ENCODE measurements around the gene TMEM190. TPM values are rescaled to one million over a fixed set of nuclear protein-coding genes. Genes with fewer than 3 reads are reported as not detected.

The TMEM190 gene
- total and polyA plus RNA-seq, 9 of the 15 experiments (the other 6 are each of a cell fraction or from before 2014, with no cell fraction given) = not detected

- BruUV-seq (replicated peaks) = no TSS peak
- Histone ChIP-seq H4K20me1 (replicated peaks; ENCODE audit: control insufficient read depth, insufficient read depth, low read length) (no peaks in the 10 kb centered on the region), H3K4me1 (replicated peaks in 1 of 2; ENCODE audit: control insufficient read depth in 2 of 2, insufficient read depth in 2 of 2, low read length in 2 of 2) (peaks cover 4 to 10% of the 10 kb centered on the region in 2 experiments; a peak in 3 of 5 replicates), H3K9ac (ENCODE audit: insufficient read depth in 1 of 2, low read depth in 2 of 2, low read length in 2 of 2) (no peak overlapping the region), H3K9me1 (ENCODE audit: control insufficient read depth, insufficient read depth, low read length) (no peaks in the 10 kb centered on the region), H3K4me3 (no peak overlapping the region), H3K27ac (ENCODE audit: extremely low read depth, low read depth, low read length) (no peak overlapping the region), H3K4me2 (ENCODE audit: insufficient read depth, low read length) (no peak overlapping the region), H3K9me3 (replicated peaks; ENCODE audit: control insufficient read depth, insufficient read depth, low read depth, low read length) (peaks cover 7% of the 10 kb centered on the region; the same call in 1 of the 2 replicates), H3K27me3 (ENCODE audit: control insufficient read depth in 2 of 2, insufficient read depth in 2 of 2, low read length in 2 of 2) (peaks cover 3 to 4% of the 10 kb centered on the region in 2 experiments; a peak in 3 of 5 replicates), H2AFZ (ENCODE audit: low read depth, low read length) (no peak overlapping the region), H3K36me3 (ENCODE audit: control insufficient read depth, insufficient read depth, low read length) (no peaks in the 10 kb centered on the region), H3K79me2 (ENCODE audit: control insufficient read depth, insufficient read depth, low read length) (no peaks in the 10 kb centered on the region)
- intact Hi-C loops (cut with micrococcal nuclease) = loop anchor here (10.0 kb wide), 1 partner anchor 334 kb away; no protein-coding TSS in a partner anchor
- ChIA-PET POLR2A (interaction anchor here (1.3 to 2.5 kb wide), 3 partner anchors 10 to 19 kb away, joined by 3 to 14 read pairs (median 10); partner anchors contain the start of gene UBE2S), CTCF (ENCODE audit: low intra/inter-chr PET ratio) (interaction anchor here (2.2 kb wide), 1 partner anchor 277 kb away, joined by 4 read pairs; no protein-coding TSS in a partner anchor)
- in situ Hi-C loops (cut with MboI) = no loop called here
- no peak for ATAC-seq
- no peak for FAIRE-seq
- no peak for DNase-seq (ENCODE audit: extremely low read depth in 1 of 4, low spot score in 3 of 4)
- WGBS (ENCODE audit: insufficient coverage, low coverage, missing lambda C conversion rate) = 5% methylated on average over 5 of the region's 5 CpGs
- no peak for TF ChIP-seq DLX4 (CRISPR knock-in tag; IDR thresholded peaks at IDR 0.05)
- no peak for TF ChIP-seq ELF1 (tag; IDR thresholded peaks at IDR 0.05)
- TF ChIP-seq ARNT (IDR thresholded peaks at IDR 0.05) = no peak
- TF ChIP-seq GTF2B (IDR thresholded peaks at IDR 0.05; ENCODE audit: extremely low read depth, insufficient read length) = no peak
- no peak for TF ChIP-seq ZNF592 (IDR thresholded peaks at IDR 0.05)
- no peak for TF ChIP-seq ZNF57 (CRISPR knock-in tag; IDR thresholded peaks at IDR 0.05)
- TF ChIP-seq GTF3C2 (IDR thresholded peaks at IDR 0.05; ENCODE audit: borderline replicate concordance, extremely low read depth, insufficient read length) = no peak
- no peak for TF ChIP-seq KDM2B (CRISPR knock-in tag; IDR thresholded peaks at IDR 0.05)
Observed at GRCh38 chr19:55419103-55419502, 42.5 kb downstream of the TMEM190 start.

All from K562 (cell line).